HepG2 (cell line): ENCODE data around the gene SLC9B2. TPM values are rescaled to one million over a fixed set of nuclear protein-coding genes. Genes with fewer than 3 reads are reported as not detected.

Experiments
- ATAC-seq: fragments of 200-7000 bp; cut with Tn5 transposase; 3 replicates; pipeline ENCODE4 v1.9.1; 2020; ENCODE audit warnings: mild to moderate bottlenecking, moderate library complexity
- BruUV-seq: library from RNA; stranded (reverse); fragments of 400-500 nt; replicated peaks from 2 replicates; lab custom pipeline; 2021; lab: Mats Ljungman, UMichigan
- CTCF ChIA-PET: fragments of 300-600 bp; formaldehyde crosslinking; extraction: SDS; loops from one replicate; lab custom pipeline; 2021; ENCODE audit warnings: low total read pairs, inconsistent platforms, low intra/inter-chr PET ratio; lab: Yijun Ruan, JAX
- POLR2A ChIA-PET: fragments of 350-600 bp; sonication (Branson Sonifier 250); formaldehyde crosslinking; loops from one replicate; lab custom pipeline; 2020; ENCODE audit warnings: antibody characterized with exemption, inconsistent platforms; lab: Yijun Ruan, JAX
- DNase-seq: peaks from one replicate; pipeline ENCODE4 v3.0.0-alpha.2; 2015; ENCODE audit warnings: low spot score
- FAIRE-seq: peaks from 3 replicates; lab custom pipeline; 2011; peaks lifted over from hg19 to GRCh38; lab: Jason Lieb, UNC
- H2AFZ ChIP-seq: one replicate; pipeline ENCODE4 v1.6.1; 2011; ENCODE audit warnings: low read length, inconsistent platforms
- H3K27ac ChIP-seq: fragments of 300-600 bp; 3 replicates; pipeline ENCODE4 v1.8.0; 2011; ENCODE audit warnings: mixed run types, mild to moderate bottlenecking, mixed read lengths, low read length, inconsistent platforms; ENCODE audit not compliant: insufficient read depth; ENCODE audit errors: extremely low read length
- H3K27me3 ChIP-seq, 2 experiments: fragments of 200-600 bp in 1 of 2; 2 replicates in 1 of 2; 3 replicates in 1 of 2; pipeline versions ENCODE4 v1.6.0 to v1.8.0; 2011; ENCODE audit warnings: low read length in 2 of 2, mild to moderate bottlenecking in 2 of 2, moderate library complexity in 2 of 2, inconsistent platforms in 1 of 2; ENCODE audit not compliant: insufficient read depth in 2 of 2, control insufficient read depth in 1 of 2
- H3K36me3 ChIP-seq, 2 experiments: fragments of 200-600 bp in 1 of 2; replicated peaks in 1 of 2; 2 replicates in 1 of 2; 3 replicates in 1 of 2; pipeline versions ENCODE4 v1.5.1 to v1.8.0; 2011; ENCODE audit warnings: low read length in 2 of 2, inconsistent platforms in 1 of 2; ENCODE audit not compliant: insufficient read depth in 2 of 2, control insufficient read depth in 1 of 2
- H3K4me1 ChIP-seq: 2 replicates; pipeline ENCODE4 v1.5.1; 2012; ENCODE audit warnings: low read length, inconsistent platforms; ENCODE audit not compliant: insufficient read depth
- H3K4me2 ChIP-seq: 2 replicates; pipeline ENCODE4 v1.6.0; 2011; ENCODE audit warnings: low read depth, low read length, inconsistent platforms
- H3K4me3 ChIP-seq, 3 experiments: fragments of 200-600 bp in 1 of 3; sonication (generic), shearing (Covaris generic) in 1 of 3; replicated peaks in 1 of 3; 2 replicates each; pipeline ENCODE4 v1.5.1; 2011 to 2016; ENCODE audit warnings: low read length in 3 of 3, inconsistent platforms in 2 of 3, low read depth in 2 of 3, mild to moderate bottlenecking in 2 of 3, control low read depth in 1 of 3, mixed read lengths in 1 of 3; ENCODE audit not compliant: insufficient read depth in 1 of 3
- H3K79me2 ChIP-seq: one replicate; pipeline ENCODE4 v1.6.1; 2011; ENCODE audit warnings: low read length, inconsistent platforms; ENCODE audit not compliant: insufficient read depth
- H3K9ac ChIP-seq: 2 replicates; pipeline ENCODE4 v1.6.0; 2011; ENCODE audit warnings: mild to moderate bottlenecking, low read depth, low read length, inconsistent platforms; ENCODE audit not compliant: insufficient read depth
- H3K9me3 ChIP-seq: 2 replicates; pipeline ENCODE4 v1.5.1; 2012; ENCODE audit warnings: mild to moderate bottlenecking, low read length
- H4K20me1 ChIP-seq: 2 replicates; pipeline ENCODE4 v1.6.0; 2011; ENCODE audit warnings: inconsistent platforms, mild to moderate bottlenecking, low read length, moderate library complexity; ENCODE audit not compliant: insufficient read depth
- FOXJ3 ChIP-seq: sonication (generic); formaldehyde crosslinking; IDR thresholded peaks from 2 replicates; pipeline ENCODE4 v1.4.0; 2020; ENCODE audit warnings: missing genetic modification reagents, mild to moderate bottlenecking, borderline replicate concordance
- FOXM1 ChIP-seq: sonication (generic); formaldehyde crosslinking; IDR thresholded peaks from 2 replicates; pipeline ENCODE4 v1.5.0; 2020; ENCODE audit warnings: missing genetic modification reagents
- GTF3A ChIP-seq: sonication (generic); formaldehyde crosslinking; conservative IDR thresholded peaks from 2 replicates; pipeline ENCODE4 v1.4.0; 2020; ENCODE audit warnings: mild to moderate bottlenecking, missing genetic modification reagents
- KDM5B ChIP-seq: sonication (generic); formaldehyde crosslinking; IDR thresholded peaks from 2 replicates; pipeline ENCODE4 v1.4.0; 2020; ENCODE audit warnings: missing genetic modification reagents, mild to moderate bottlenecking, borderline replicate concordance
- NKX3-1 ChIP-seq: sonication (generic); formaldehyde crosslinking; IDR thresholded peaks from 2 replicates; pipeline ENCODE4 v1.5.0; 2020; ENCODE audit warnings: missing genetic modification reagents
- RBFOX2 ChIP-seq: fragments of 200-400 bp; formaldehyde crosslinking; IDR thresholded peaks from 2 replicates; pipeline ENCODE4 v1.6.1; 2017; ENCODE audit warnings: low read depth, mild to moderate bottlenecking, low read length
- RFX3 ChIP-seq: IDR thresholded peaks from 2 replicates; pipeline ENCODE4 v1.6.1; 2016; ENCODE audit warnings: missing biosample characterization, missing genetic modification reagents
- SATB2 ChIP-seq: sonication (generic); formaldehyde crosslinking; IDR thresholded peaks from 2 replicates; pipeline ENCODE4 v1.5.0; 2020; ENCODE audit warnings: missing genetic modification reagents
- ZHX1 ChIP-seq: sonication (generic); formaldehyde crosslinking; IDR thresholded peaks from 2 replicates; pipeline ENCODE4 v1.8.1; 2022; ENCODE audit warnings: low read depth, mild to moderate bottlenecking, missing genetic modification reagents
- ZIK1 ChIP-seq: sonication (generic); formaldehyde crosslinking; IDR thresholded peaks from 2 replicates; pipeline ENCODE4 v1.5.0; 2020; ENCODE audit warnings: mild to moderate bottlenecking, low read depth, missing genetic modification reagents, borderline replicate concordance
- ZNF121 ChIP-seq: sonication (generic); formaldehyde crosslinking; IDR thresholded peaks from 2 replicates; pipeline ENCODE4 v1.5.0; 2020; ENCODE audit warnings: mild to moderate bottlenecking, missing genetic modification reagents
- ZNF605 ChIP-seq: sonication (generic); formaldehyde crosslinking; IDR thresholded peaks from 2 replicates; pipeline ENCODE4 v1.8.0; 2022; ENCODE audit warnings: mild to moderate bottlenecking, missing genetic modification reagents
- ZNF652 ChIP-seq: IDR thresholded peaks from 2 replicates; pipeline ENCODE4 v1.6.1; 2016; ENCODE audit warnings: low read depth, borderline replicate concordance
- ZNF691 ChIP-seq: sonication (generic); formaldehyde crosslinking; IDR thresholded peaks from 2 replicates; pipeline ENCODE4 v1.4.0; 2020; ENCODE audit warnings: missing genetic modification reagents, low read depth, mild to moderate bottlenecking, borderline replicate concordance
- WGBS: methylation state at CpG from one replicate; pipeline ENCODE4 v1.1.6; 2017; ENCODE audit warnings: low lambda C conversion rate; 5-methylcytosine and 5-hydroxymethylcytosine counted together
- in situ Hi-C: cut with HindIII; loops from 2 replicates; pipeline ENCODE4 v1.10.0; 2017; ENCODE audit warnings: low pct_unique_long_range_greater_than_20kb; ENCODE audit not compliant: extremely low pct_ligation_motif_present
- intact Hi-C: fragments of 100-400 bp; cut with micrococcal nuclease; formaldehyde crosslinking; loops from one replicate; pipeline ENCODE4 v1.10.0; 2022; ENCODE audit not compliant: unreplicated experiment
- polyA plus RNA-seq, 8 experiments: library from polyadenylated mRNA; depleted of rRNA in 3 of 8; stranded (reverse) in 7 of 8; unstranded in 1 of 8; fragments of >200 nt; fragmentation: Illumina TruSeq in 4 of 8; extraction: Trizol in 4 of 8; gene quantifications; 2 replicates each; pipeline versions ENCODE4 v1.2.1 to v1.2.3, GENCODE V29; 2011 to 2016; ENCODE audit warnings: low read depth in 4 of 8, missing spikeins in 1 of 8, mixed read lengths in 1 of 8; ENCODE audit not compliant: insufficient read depth in 1 of 8
- total RNA-seq, 5 experiments: library from RNA; depleted of rRNA; stranded (reverse); fragments of >200 nt; fragmentation: Illumina TruSeq; extraction: Trizol; gene quantifications; 2 replicates each; pipeline ENCODE4 v1.2.3, GENCODE V29; 2016; ENCODE audit warnings: low read depth in 1 of 5
- TF ChIP-seq, protein P1 (sequence below): sonication (generic); formaldehyde crosslinking; IDR thresholded peaks from 2 replicates; pipeline ENCODE4 v1.4.0; 2020; ENCODE audit warnings: missing genetic modification reagents
- TF ChIP-seq, protein P2 (sequence below): sonication (generic); formaldehyde crosslinking; IDR thresholded peaks from 2 replicates; pipeline ENCODE4 v1.9.0; 2021; ENCODE audit warnings: missing genetic modification reagents, borderline replicate concordance
- TF ChIP-seq, protein P3 (sequence below): sonication (generic); formaldehyde crosslinking; IDR thresholded peaks from 2 replicates; pipeline ENCODE4 v1.5.0; 2020; ENCODE audit warnings: missing genetic modification reagents

The SLC9B2 gene
- total and polyA plus RNA-seq, 2 of the 13 experiments (the other 11 are each of a cell fraction or from before 2014, with no cell fraction given): 23.5 to 38.5 TPM

DNA sequence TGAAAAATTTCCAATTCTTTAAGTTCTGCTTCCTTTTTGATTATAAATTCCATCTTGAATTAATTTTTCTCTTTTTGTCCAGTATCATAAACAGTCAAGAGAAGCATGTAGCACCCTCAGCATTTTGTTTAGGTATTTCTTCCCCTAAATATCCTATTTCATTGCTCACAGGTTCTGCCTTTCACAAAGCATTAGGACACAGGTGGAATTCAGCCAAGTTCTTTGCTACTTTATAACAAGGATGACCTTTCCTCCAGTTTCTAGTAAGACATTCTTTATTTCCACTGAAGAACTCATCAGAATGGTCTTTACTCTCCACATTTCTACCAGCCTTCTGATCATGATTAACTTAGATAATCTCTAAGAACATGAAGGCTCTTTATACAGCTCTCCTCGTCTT, 64.5 kb downstream of the SLC9B2 start:
- TF ChIP-seq ZNF605 (CRISPR knock-in tag): no peak
- no peak for TF ChIP-seq ZHX1 (CRISPR knock-in tag)
- TF ChIP-seq RBFOX2: no peak
- no peak for TF ChIP-seq ZNF652 (CRISPR knock-in tag)
- TF ChIP-seq FOXJ3 (CRISPR knock-in tag): no peak
- TF ChIP-seq FOXM1: no peak
- TF ChIP-seq, protein P1, sequence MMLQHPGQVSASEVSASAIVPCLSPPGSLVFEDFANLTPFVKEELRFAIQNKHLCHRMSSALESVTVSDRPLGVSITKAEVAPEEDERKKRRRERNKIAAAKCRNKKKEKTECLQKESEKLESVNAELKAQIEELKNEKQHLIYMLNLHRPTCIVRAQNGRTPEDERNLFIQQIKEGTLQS (CRISPR knock-in tag): no peak
- TF ChIP-seq, protein P2, sequence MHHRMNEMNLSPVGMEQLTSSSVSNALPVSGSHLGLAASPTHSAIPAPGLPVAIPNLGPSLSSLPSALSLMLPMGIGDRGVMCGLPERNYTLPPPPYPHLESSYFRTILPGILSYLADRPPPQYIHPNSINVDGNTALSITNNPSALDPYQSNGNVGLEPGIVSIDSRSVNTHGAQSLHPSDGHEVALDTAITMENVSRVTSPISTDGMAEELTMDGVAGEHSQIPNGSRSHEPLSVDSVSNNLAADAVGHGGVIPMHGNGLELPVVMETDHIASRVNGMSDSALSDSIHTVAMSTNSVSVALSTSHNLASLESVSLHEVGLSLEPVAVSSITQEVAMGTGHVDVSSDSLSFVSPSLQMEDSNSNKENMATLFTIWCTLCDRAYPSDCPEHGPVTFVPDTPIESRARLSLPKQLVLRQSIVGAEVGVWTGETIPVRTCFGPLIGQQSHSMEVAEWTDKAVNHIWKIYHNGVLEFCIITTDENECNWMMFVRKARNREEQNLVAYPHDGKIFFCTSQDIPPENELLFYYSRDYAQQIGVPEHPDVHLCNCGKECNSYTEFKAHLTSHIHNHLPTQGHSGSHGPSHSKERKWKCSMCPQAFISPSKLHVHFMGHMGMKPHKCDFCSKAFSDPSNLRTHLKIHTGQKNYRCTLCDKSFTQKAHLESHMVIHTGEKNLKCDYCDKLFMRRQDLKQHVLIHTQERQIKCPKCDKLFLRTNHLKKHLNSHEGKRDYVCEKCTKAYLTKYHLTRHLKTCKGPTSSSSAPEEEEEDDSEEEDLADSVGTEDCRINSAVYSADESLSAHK: no peak
- no peak for TF ChIP-seq ZNF691 (CRISPR knock-in tag)
- no peak for TF ChIP-seq RFX3 (CRISPR knock-in tag)
- no peak for TF ChIP-seq ZIK1 (CRISPR knock-in tag)
- no peak for TF ChIP-seq NKX3-1 (CRISPR knock-in tag)
- no peak for TF ChIP-seq SATB2 (CRISPR knock-in tag)
- TF ChIP-seq ZNF121 (CRISPR knock-in tag): no peak
- TF ChIP-seq KDM5B (CRISPR knock-in tag): no peak
- TF ChIP-seq, protein P3, sequence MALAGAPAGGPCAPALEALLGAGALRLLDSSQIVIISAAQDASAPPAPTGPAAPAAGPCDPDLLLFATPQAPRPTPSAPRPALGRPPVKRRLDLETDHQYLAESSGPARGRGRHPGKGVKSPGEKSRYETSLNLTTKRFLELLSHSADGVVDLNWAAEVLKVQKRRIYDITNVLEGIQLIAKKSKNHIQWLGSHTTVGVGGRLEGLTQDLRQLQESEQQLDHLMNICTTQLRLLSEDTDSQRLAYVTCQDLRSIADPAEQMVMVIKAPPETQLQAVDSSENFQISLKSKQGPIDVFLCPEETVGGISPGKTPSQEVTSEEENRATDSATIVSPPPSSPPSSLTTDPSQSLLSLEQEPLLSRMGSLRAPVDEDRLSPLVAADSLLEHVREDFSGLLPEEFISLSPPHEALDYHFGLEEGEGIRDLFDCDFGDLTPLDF (CRISPR knock-in tag): no peak
- TF ChIP-seq GTF3A (CRISPR knock-in tag): no peak

More for the DNA sequence above, 64.5 kb downstream of the SLC9B2 start:
- Histone ChIP-seq H3K27me3 (no peaks in the 10 kb centered on the region), H3K4me1 (peaks cover 13% of the 10 kb centered on the region; the same call in 1 of the 2 replicates), H3K9ac (no peak overlapping the region), H3K36me3 (no peaks in the 10 kb centered on the region), H3K4me2 (no peak overlapping the region), H4K20me1 (no peaks in the 10 kb centered on the region), H3K79me2 (no peaks in the 10 kb centered on the region), H2AFZ (no peak overlapping the region), H3K27ac (no peak overlapping the region), H3K4me3 (no peak overlapping the region), H3K9me3 (no peaks in the 10 kb centered on the region)
- DNase-seq (no peak), FAIRE-seq (no peak), ATAC-seq (no peak)
- WGBS: 24% methylated on average over 1 of the region's 1 CpG
- POLR2A ChIA-PET: interaction anchor here (1.1 kb wide), 1 partner anchor 143 kb away, joined by 3 read pairs; no protein-coding TSS in a partner anchor
- CTCF ChIA-PET: no interaction called here
- no TSS peak for BruUV-seq
- in situ Hi-C loops: loop anchor here (10.0 kb wide), 1 partner anchor 577 kb away; no protein-coding TSS in a partner anchor
- intact Hi-C loops: no loop called here
